ENCODE data around the gene AMIGO3. TPM values are rescaled to one million over a fixed set of nuclear protein-coding genes. Genes with fewer than 3 reads are reported as not detected.

Gene AMIGO3
- total RNA-seq, 1 donor from 2014 or later = not detected

GRCh38 chr3:49759226-49759625, 39.7 kb upstream of the AMIGO3 start:
- no peak overlapping the region for H3K4me2 ChIP-seq
- no peak for DNase-seq (ENCODE audit: low spot score)
- no peaks in the 10 kb centered on the region for H3F3A ChIP-seq (ENCODE audit: low read depth)
- Mint-ChIP-seq H3K27ac (no peak overlapping the region), H3K4me1 (peaks cover 9% of the 10 kb centered on the region), H3K36me3 (peaks cover 7% of the 10 kb centered on the region), H3K4me3 (no peak overlapping the region), H3K9me3 (no peaks in the 10 kb centered on the region), H3K27me3 (ENCODE audit: insufficient read depth, low read depth) (no peaks in the 10 kb centered on the region)
- TF ChIP-seq EZH2 (IDR thresholded peaks at IDR 0.05) (no peak), CTCF (IDR thresholded peaks at IDR 0.05) (no peak), EZH2phosphoT487 (IDR thresholded peaks at IDR 0.05) (no peak)
- H3K4me3 ChIP-seq = no peak overlapping the region
- peaks cover 4% of the 10 kb centered on the region for H3K4me1 ChIP-seq
- H3K27ac ChIP-seq = no peak overlapping the region
- H3K27me3 ChIP-seq = no peaks in the 10 kb centered on the region
- H3K36me3 ChIP-seq = no peaks in the 10 kb centered on the region
- H2AFZ ChIP-seq (replicated peaks) = no peak overlapping the region
- no peaks in the 10 kb centered on the region for H3K9me3 ChIP-seq (ENCODE audit: low read depth)
- H3K9ac ChIP-seq = no peak overlapping the region
- peaks cover 99% of the 10 kb centered on the region for H3K79me2 ChIP-seq (ENCODE audit: low read depth)
- peaks cover 69% of the 10 kb centered on the region for H4K20me1 ChIP-seq (ENCODE audit: low read depth)

GRCh38 chr3:49757197-49757596, 37.7 kb upstream of the AMIGO3 start:
- Histone ChIP-seq H3K36me3 (no peaks in the 10 kb centered on the region), H2AFZ (replicated peaks) (no peak overlapping the region), H3K79me2 (ENCODE audit: low read depth) (peaks cover 99% of the 10 kb centered on the region), H3K27me3 (no peaks in the 10 kb centered on the region), H3K9me3 (ENCODE audit: low read depth) (no peaks in the 10 kb centered on the region), H3K4me1 (peaks cover 4% of the 10 kb centered on the region), H3K4me3 (no peak overlapping the region), H3K4me2 (no peak overlapping the region), H3K9ac (no peak overlapping the region), H3F3A (ENCODE audit: low read depth) (no peaks in the 10 kb centered on the region), H3K27ac (no peak overlapping the region), H4K20me1 (ENCODE audit: low read depth) (peaks cover 71% of the 10 kb centered on the region)
- Mint-ChIP-seq H3K4me3 (no peak overlapping the region), H3K36me3 (peaks cover 11% of the 10 kb centered on the region), H3K27me3 (ENCODE audit: insufficient read depth, low read depth) (no peaks in the 10 kb centered on the region), H3K27ac (no peak overlapping the region), H3K4me1 (peaks cover 9% of the 10 kb centered on the region), H3K9me3 (no peaks in the 10 kb centered on the region)
- DNase-seq (ENCODE audit: low spot score) = no peak
- TF ChIP-seq EZH2 (IDR thresholded peaks at IDR 0.05) = no peak
- TF ChIP-seq EZH2phosphoT487 (IDR thresholded peaks at IDR 0.05) = no peak
- no peak for TF ChIP-seq CTCF (IDR thresholded peaks at IDR 0.05)

- no peaks in the 10 kb centered on the region for H3K9me3 Mint-ChIP-seq
- no peak for DNase-seq (ENCODE audit: low spot score)
These were observed 36.6 kb upstream of the AMIGO3 start for GRCh38 chr3:49756036-49756435.

More at GRCh38 chr3:49756036-49756435, 36.6 kb upstream of the AMIGO3 start:
- Mint-ChIP-seq H3K36me3 (peaks cover 11% of the 10 kb centered on the region), H3K27ac (no peak overlapping the region), H3K4me3 (no peak overlapping the region), H3K4me1 (peaks cover 9% of the 10 kb centered on the region), H3K27me3 (ENCODE audit: insufficient read depth, low read depth) (no peaks in the 10 kb centered on the region)
- Histone ChIP-seq H3K9me3 (ENCODE audit: low read depth) (no peaks in the 10 kb centered on the region), H3K9ac (no peak overlapping the region), H3K36me3 (no peaks in the 10 kb centered on the region), H3K4me3 (no peak overlapping the region), H3K4me1 (peaks cover 4% of the 10 kb centered on the region), H3K27ac (peak overlapping the region; percentile 51), H2AFZ (replicated peaks) (no peak overlapping the region), H3K27me3 (no peaks in the 10 kb centered on the region), H3K4me2 (no peak overlapping the region), H4K20me1 (ENCODE audit: low read depth) (peaks cover 70% of the 10 kb centered on the region), H3F3A (ENCODE audit: low read depth) (no peaks in the 10 kb centered on the region), H3K79me2 (ENCODE audit: low read depth) (peaks cover 100% of the 10 kb centered on the region)
- TF ChIP-seq CTCF (IDR thresholded peaks at IDR 0.05) = no peak
- no peak for TF ChIP-seq EZH2 (IDR thresholded peaks at IDR 0.05)
- no peak for TF ChIP-seq EZH2phosphoT487 (IDR thresholded peaks at IDR 0.05)

Data from neural progenitor cell (in vitro differentiated cells).